Esophagus squamous epithelium (tissue), 5 donors: ENCODE results near the gene EGR4. TPM values are rescaled to one million over a fixed set of nuclear protein-coding genes. Genes with fewer than 3 reads are reported as not detected.

Source experiments
- DNase-seq: peaks from one replicate; lab custom pipeline; 2025; lab: John Stamatoyannopoulos, UW
- H3K27ac ChIP-seq, 4 donors: fragments of 200-600 bp; sonication (generic); one replicate each; pipeline ENCODE4 v1.5.1; 2016 to 2019; ENCODE audit warnings: mild to moderate bottlenecking in 1 of 4
- H3K27me3 ChIP-seq, 4 donors: fragments of 200-600 bp; sonication (generic); 1 replicate in 3 of 4; 2 replicates in 1 of 4; pipeline versions ENCODE4 v1.5.1 to v1.6.0; 2017 to 2021; ENCODE audit warnings: antibody characterized with exemption in 1 of 4
- H3K36me3 ChIP-seq, 3 donors: fragments of 200-600 bp; sonication (generic); one replicate each; pipeline ENCODE4 v1.5.1; 2016 to 2019
- H3K4me1 ChIP-seq, 3 donors: fragments of 200-600 bp; sonication (generic); one replicate each; pipeline ENCODE4 v1.5.1; 2017 to 2019
- H3K4me3 ChIP-seq, 4 donors: fragments of 200-600 bp; sonication (generic); 1 replicate in 3 of 4; 2 replicates in 1 of 4; pipeline ENCODE4 v1.5.1; 2016 to 2019; ENCODE audit warnings: mild to moderate bottlenecking in 2 of 4, moderate library complexity in 1 of 4
- H3K9me3 ChIP-seq, 3 donors: fragments of 200-600 bp; sonication (generic); one replicate each; pipeline ENCODE4 v1.5.1; 2016 to 2019
- POLR2A ChIP-seq, 4 donors: fragments of 450-650 bp; IDR thresholded peaks; one replicate each; pipeline ENCODE4 v1.6.1; 2017; ENCODE audit warnings: antibody characterized with exemption in 4 of 4, mild to moderate bottlenecking in 4 of 4, moderate library complexity in 3 of 4
- WGBS, 2 donors: methylation state at CpG; one replicate each; pipeline ENCODE4 v1.1.5; 2018; 5-methylcytosine and 5-hydroxymethylcytosine counted together
- intact Hi-C: fragments of 100-400 bp; cut with DNase I; formaldehyde crosslinking; loops from one replicate; pipeline ENCODE4 v1.15.0; 2022
- total RNA-seq, 4 donors: library from RNA; depleted of rRNA; stranded (reverse); fragments of >200 nt; gene quantifications; one replicate each; pipeline ENCODE4 v1.1.0, GENCODE V29; 2016
- TF ChIP-seq, protein P1 (sequence below), 6 experiments: fragments of 450-650 bp in 4 of 6; fragments of 200-600 bp in 2 of 6; sonication (generic) in 2 of 6; IDR thresholded peaks; one replicate each; pipeline ENCODE4 v1.5.1; 2016 to 2019; ENCODE audit warnings: antibody characterized with exemption in 6 of 6, mild to moderate bottlenecking in 4 of 6, moderate library complexity in 4 of 6
- donor health status: DM: yes; HTN: yes; CAD: no.

Gene EGR4
- total RNA-seq, 4 donors from 2014 or later: 0.26 TPM; not detected in 3

DNA sequence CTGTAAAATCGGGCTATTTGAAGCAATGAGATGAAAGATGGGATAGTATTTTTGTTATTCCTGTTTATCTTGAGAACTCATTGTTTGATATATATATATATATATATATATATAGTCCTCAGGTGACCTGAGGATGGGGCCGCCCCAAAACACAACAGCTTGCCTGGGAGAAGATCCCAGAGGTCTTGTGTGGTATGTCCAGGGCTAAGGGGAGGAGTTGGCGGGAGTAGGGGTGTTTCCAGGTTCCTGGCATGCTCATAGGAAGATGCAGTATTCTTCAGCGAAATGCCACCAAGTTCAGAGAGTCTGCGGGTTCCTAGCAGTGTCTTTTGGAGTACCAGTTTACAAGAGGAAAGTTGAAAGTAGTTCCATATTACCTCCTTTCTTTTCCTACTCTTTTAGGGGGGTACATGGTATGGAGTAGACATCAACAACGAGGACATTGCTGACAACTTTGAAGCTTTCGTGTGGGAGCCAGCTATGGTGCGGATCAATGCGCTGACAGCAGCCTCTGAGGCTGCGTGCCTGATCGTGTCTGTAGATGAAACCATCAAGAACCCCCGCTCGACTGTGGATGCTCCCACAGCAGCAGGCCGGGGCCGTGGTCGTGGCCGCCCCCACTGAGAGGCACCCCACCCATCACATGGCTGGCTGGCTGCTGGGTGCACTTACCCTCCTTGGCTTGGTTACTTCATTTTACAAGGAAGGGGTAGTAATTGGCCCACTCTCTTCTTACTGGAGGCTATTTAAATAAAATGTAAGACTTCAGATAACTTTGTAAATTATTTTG lies 40.9 kb downstream of the EGR4 start:
- H3K27me3 ChIP-seq: no peaks in the 10 kb centered on the region
- intact Hi-C loops: no loop called here
- H3K36me3 ChIP-seq: peaks cover 12 to 81% (median 52%) of the 10 kb centered on the region in 3 donors
- no peaks in the 10 kb centered on the region for H3K9me3 ChIP-seq
- 80 to 91% methylated on average over 7 to 13 of the region's 17 CpGs for WGBS, 2 donors
- peaks cover 0 to 14% (median 0%) of the 10 kb centered on the region in 3 donors for H3K4me1 ChIP-seq
- TF ChIP-seq POLR2A (IDR thresholded peaks at IDR 0.05): no peak
- TF ChIP-seq, protein P1, sequence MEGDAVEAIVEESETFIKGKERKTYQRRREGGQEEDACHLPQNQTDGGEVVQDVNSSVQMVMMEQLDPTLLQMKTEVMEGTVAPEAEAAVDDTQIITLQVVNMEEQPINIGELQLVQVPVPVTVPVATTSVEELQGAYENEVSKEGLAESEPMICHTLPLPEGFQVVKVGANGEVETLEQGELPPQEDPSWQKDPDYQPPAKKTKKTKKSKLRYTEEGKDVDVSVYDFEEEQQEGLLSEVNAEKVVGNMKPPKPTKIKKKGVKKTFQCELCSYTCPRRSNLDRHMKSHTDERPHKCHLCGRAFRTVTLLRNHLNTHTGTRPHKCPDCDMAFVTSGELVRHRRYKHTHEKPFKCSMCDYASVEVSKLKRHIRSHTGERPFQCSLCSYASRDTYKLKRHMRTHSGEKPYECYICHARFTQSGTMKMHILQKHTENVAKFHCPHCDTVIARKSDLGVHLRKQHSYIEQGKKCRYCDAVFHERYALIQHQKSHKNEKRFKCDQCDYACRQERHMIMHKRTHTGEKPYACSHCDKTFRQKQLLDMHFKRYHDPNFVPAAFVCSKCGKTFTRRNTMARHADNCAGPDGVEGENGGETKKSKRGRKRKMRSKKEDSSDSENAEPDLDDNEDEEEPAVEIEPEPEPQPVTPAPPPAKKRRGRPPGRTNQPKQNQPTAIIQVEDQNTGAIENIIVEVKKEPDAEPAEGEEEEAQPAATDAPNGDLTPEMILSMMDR (IDR thresholded peaks at IDR 0.05): no peak
- no peak for DNase-seq
- no peak overlapping the region for H3K27ac ChIP-seq
- H3K4me3 ChIP-seq: no peak overlapping the region

DNA sequence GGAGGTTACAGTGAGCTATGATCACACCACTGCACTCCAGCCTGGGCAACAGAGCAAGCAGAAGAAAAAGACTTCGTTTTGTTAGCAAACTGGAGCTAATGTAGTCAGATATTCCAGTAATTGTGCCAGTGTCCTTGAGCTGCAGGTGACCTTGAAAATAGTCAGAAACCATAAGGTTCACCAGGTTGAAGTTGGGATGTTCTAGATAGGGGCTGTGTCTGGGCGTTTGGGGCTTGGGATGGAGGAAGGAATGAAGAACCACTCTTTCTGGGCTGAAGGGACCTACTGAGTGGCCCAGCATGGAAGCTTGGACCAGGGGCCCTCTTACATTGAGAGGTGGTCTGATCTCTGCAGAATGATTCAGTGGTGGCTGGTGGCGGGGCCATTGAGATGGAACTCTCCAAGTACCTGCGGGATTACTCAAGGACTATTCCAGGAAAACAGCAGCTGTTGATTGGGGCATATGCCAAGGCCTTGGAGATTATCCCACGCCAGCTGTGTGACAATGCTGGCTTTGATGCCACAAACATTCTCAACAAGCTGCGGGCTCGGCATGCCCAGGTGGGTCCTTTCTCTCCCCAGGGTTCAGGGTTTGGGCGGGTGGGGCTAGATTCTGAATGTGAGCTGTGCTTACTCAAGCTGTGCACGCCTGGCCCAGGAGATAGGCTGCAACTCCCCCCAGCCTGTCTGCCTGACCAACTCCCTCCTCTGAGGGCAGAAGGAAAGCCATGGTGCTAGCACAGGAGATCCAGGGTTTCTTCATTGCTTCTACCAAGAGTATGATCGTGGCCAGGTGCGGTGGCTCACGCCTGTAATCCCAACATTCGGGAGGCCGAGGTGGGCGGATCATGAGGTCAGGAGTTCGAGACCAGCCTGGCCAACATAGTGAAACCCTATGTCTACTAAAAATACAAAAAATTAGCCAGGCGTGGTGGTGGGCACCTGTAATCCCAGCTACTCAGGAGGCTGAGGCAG lies 42.2 kb downstream of the EGR4 start:
- no peaks in the 10 kb centered on the region for H3K27me3 ChIP-seq
- H3K9me3 ChIP-seq: no peaks in the 10 kb centered on the region
- intact Hi-C loops: no loop called here
- H3K27ac ChIP-seq: no peak overlapping the region
- H3K4me1 ChIP-seq: peaks cover 0 to 14% (median 0%) of the 10 kb centered on the region in 3 donors
- no peak for DNase-seq
- 88 to 90% methylated on average over 10 to 13 of the region's 17 CpGs for WGBS, 2 donors
- no peak overlapping the region for H3K4me3 ChIP-seq
- peaks cover 16 to 94% (median 57%) of the 10 kb centered on the region in 3 donors for H3K36me3 ChIP-seq
- TF ChIP-seq, protein P1 (IDR thresholded peaks at IDR 0.05): no peak
- no peak for TF ChIP-seq POLR2A (IDR thresholded peaks at IDR 0.05)

DNA sequence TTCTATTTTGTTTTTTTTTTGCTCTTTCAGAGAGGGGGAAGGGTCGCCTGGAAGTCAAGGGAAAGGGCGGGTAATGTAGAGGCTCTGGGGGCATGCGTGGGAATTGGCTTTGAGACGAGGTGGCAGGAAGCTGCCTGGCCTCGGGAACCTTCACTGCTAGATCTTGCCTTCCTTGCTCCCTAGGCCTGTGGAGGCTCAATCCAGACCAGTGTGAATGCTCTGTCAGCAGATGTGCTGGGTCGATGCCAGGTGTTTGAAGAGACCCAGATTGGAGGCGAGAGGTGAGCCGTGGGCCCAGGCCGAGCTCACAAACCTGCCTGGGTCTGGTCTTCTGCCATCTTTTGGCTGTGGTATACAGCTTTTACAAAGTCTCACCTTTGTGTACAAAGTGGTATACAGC lies 43.7 kb downstream of the EGR4 start:
- intact Hi-C loops: no loop called here
- peaks cover 19 to 100% (median 70%) of the 10 kb centered on the region in 3 donors for H3K36me3 ChIP-seq
- no peaks in the 10 kb centered on the region for H3K27me3 ChIP-seq
- H3K4me3 ChIP-seq: no peak overlapping the region
- peaks cover 0 to 8% (median 0%) of the 10 kb centered on the region in 3 donors for H3K4me1 ChIP-seq
- WGBS, 2 donors: 90 to 92% methylated on average over 4 to 5 of the region's 9 CpGs
- no peak overlapping the region for H3K27ac ChIP-seq
- no peaks in the 10 kb centered on the region for H3K9me3 ChIP-seq
- no peak for DNase-seq
- TF ChIP-seq, protein P1 (IDR thresholded peaks at IDR 0.05): no peak
- no peak for TF ChIP-seq POLR2A (IDR thresholded peaks at IDR 0.05)

DNA sequence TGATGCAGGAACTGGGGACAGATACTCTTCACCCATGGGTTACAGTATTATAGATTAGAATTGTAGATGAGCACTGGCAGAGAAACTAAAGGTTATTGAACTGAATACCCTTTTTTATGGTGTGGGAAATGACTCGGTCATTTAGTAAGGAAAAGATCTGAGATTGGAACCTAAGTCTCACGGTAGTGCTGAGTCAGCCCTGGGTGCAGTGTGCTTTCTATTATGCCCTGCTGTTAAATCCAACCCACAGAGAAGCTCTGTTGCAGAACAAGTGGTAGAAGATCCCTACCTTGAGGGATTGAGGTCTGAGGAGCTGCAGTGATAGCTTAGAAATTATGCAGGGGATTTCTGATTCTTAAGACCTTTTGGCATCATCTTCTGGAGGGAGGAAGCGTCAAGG lies 46.5 kb downstream of the EGR4 start:
- no peak for TF ChIP-seq POLR2A (IDR thresholded peaks at IDR 0.05)
- TF ChIP-seq, protein P1 (IDR thresholded peaks at IDR 0.05): no peak
- Histone ChIP-seq H3K27me3 (no peaks in the 10 kb centered on the region), H3K36me3 (peaks cover 21 to 100% (median 71%) of the 10 kb centered on the region in 3 donors), H3K4me1 (peaks cover 0 to 23% (median 3%) of the 10 kb centered on the region in 3 donors), H3K9me3 (no peaks in the 10 kb centered on the region), H3K27ac (no peak overlapping the region), H3K4me3 (no peak overlapping the region)
- intact Hi-C loops: no loop called here
- DNase-seq: no peak
- 69 to 81% methylated on average over 3 of the region's 3 CpGs for WGBS, 2 donors
